B cell (primary cell): ENCODE measurements around the gene PSTPIP1. TPM values are rescaled to one million over a fixed set of nuclear protein-coding genes. Genes with fewer than 3 reads are reported as not detected.
A peak's percentile ranks its signal among the peaks of the same experiment; 100 is the strongest.

Experiments
- ATAC-seq: fragments of 200-7000 bp; cut with Tn5 transposase; one replicate; pipeline ENCODE4 v1.10.0; 2021; ENCODE audit warnings: low read depth, mild to moderate bottlenecking, moderate number of reproducible peaks, moderate library complexity
- CTCF ChIA-PET: fragments of 350-600 bp; sonication (Branson Sonifier 250); formaldehyde crosslinking; loops from one replicate; lab custom pipeline; 2021; ENCODE audit warnings: antibody characterized with exemption, inconsistent platforms; lab: Charles Lee
- POLR2A ChIA-PET: fragments of 350-600 bp; sonication (Branson Sonifier 250); formaldehyde crosslinking; loops from one replicate; lab custom pipeline; 2021; ENCODE audit warnings: antibody characterized with exemption; lab: Charles Lee
- DNase-seq: peaks from one replicate; pipeline ENCODE4 v3.0.0; 2013
- H2AFZ ChIP-seq: 2 replicates; pipeline ENCODE4 v1.6.1; 2012; ENCODE audit warnings: mild to moderate bottlenecking, low read depth, low read length; ENCODE audit not compliant: insufficient read depth, poor library complexity, severe bottlenecking
- H3K27ac ChIP-seq, 2 donors: 1 replicate in 1 of 2; 2 replicates in 1 of 2; pipeline ENCODE4 v1.5.1; 2012 to 2013; ENCODE audit warnings: low read length in 2 of 2, mild to moderate bottlenecking in 2 of 2, moderate library complexity in 1 of 2
- H3K27me3 ChIP-seq, 4 experiments: fragments of 200-600 bp in 1 of 4; sonication (generic) in 1 of 4; replicated peaks in 1 of 4; 1 replicate in 2 of 4; 2 replicates in 2 of 4; pipeline versions ENCODE4 v1.6.1 to v1.7.0; 2013 to 2016; ENCODE audit warnings: low read length in 3 of 4, mild to moderate bottlenecking in 2 of 4, mixed read lengths in 1 of 4, moderate library complexity in 1 of 4; ENCODE audit not compliant: insufficient read depth in 4 of 4, control insufficient read depth in 3 of 4; ENCODE audit errors: control extremely low read depth in 1 of 4
- H3K36me3 ChIP-seq, 2 experiments: replicated peaks in 1 of 2; 1 replicate in 1 of 2; 2 replicates in 1 of 2; pipeline versions ENCODE4 v1.6.1 to v1.7.1; 2013; ENCODE audit warnings: low read length in 1 of 2; ENCODE audit not compliant: insufficient read depth in 2 of 2, control insufficient read depth in 1 of 2; ENCODE audit errors: control extremely low read depth in 1 of 2, extremely low read depth in 1 of 2
- H3K4me1 ChIP-seq, 2 donors: fragments of 200-600 bp in 1 of 2; sonication (generic) in 1 of 2; 1 replicate in 1 of 2; 2 replicates in 1 of 2; pipeline versions ENCODE4 v1.5.1 to v1.6.1; 2013 to 2017; ENCODE audit warnings: low read length in 2 of 2; ENCODE audit not compliant: control insufficient read depth in 2 of 2, insufficient read depth in 2 of 2
- H3K4me2 ChIP-seq: replicated peaks from 2 replicates; pipeline ENCODE3; 2012; ENCODE audit warnings: mild to moderate bottlenecking, low read depth, low read length; ENCODE audit not compliant: poor library complexity, severe bottlenecking
- H3K4me3 ChIP-seq, 5 experiments: fragments of 200-600 bp in 1 of 5; sonication (generic) in 1 of 5; 1 replicate in 3 of 5; 2 replicates in 2 of 5; pipeline versions ENCODE4 v1.5.1 to v1.7.0; 2011 to 2016; ENCODE audit warnings: low read length in 4 of 5, mild to moderate bottlenecking in 4 of 5, low read depth in 2 of 5, control low read depth in 1 of 5, moderate library complexity in 1 of 5; ENCODE audit not compliant: insufficient read depth in 1 of 5; ENCODE audit errors: control extremely low read depth in 1 of 5, extremely low read depth in 1 of 5
- H3K79me2 ChIP-seq: fragments of 200-600 bp; sonication (generic); one replicate; pipeline ENCODE4 v1.6.0; 2016; ENCODE audit warnings: low read length; ENCODE audit not compliant: control insufficient read depth, insufficient read depth
- H3K9ac ChIP-seq: fragments of 200-600 bp; sonication (generic); 2 replicates; pipeline ENCODE4 v1.6.1; 2017; ENCODE audit warnings: mild to moderate bottlenecking, low read length, moderate library complexity
- H3K9me3 ChIP-seq, 3 donors: one replicate each; pipeline versions ENCODE4 v1.6.1 to v1.7.1; 2013; ENCODE audit warnings: low read length in 2 of 3; ENCODE audit not compliant: control insufficient read depth in 2 of 3, insufficient read depth in 1 of 3; ENCODE audit errors: control extremely low read depth in 1 of 3
- H4K20me1 ChIP-seq: 2 replicates; pipeline ENCODE4 v1.6.0; 2012; ENCODE audit warnings: mild to moderate bottlenecking, low read length; ENCODE audit not compliant: insufficient read depth, control insufficient read depth, poor library complexity, severe bottlenecking
- H3K27ac Mint-ChIP-seq: one replicate; pipeline ENCODE4 v1.8.0; 2021; ENCODE audit warnings: mixed read lengths
- H3K27me3 Mint-ChIP-seq: one replicate; pipeline ENCODE4 v1.8.0; 2021; ENCODE audit warnings: mixed read lengths
- H3K4me1 Mint-ChIP-seq: one replicate; pipeline ENCODE4 v1.8.0; 2021; ENCODE audit warnings: mixed read lengths
- H3K4me3 Mint-ChIP-seq: one replicate; pipeline ENCODE4 v1.8.0; 2021; ENCODE audit warnings: mixed read lengths
- H3K9me3 Mint-ChIP-seq: one replicate; pipeline ENCODE4 v1.8.0; 2022; ENCODE audit warnings: mixed read lengths; ENCODE audit not compliant: insufficient read depth
- CTCF ChIP-seq: fragments of 200-600 bp; IDR thresholded peaks from one replicate; pipeline ENCODE4 v1.8.0; 2022; ENCODE audit warnings: antibody characterized with exemption, mild to moderate bottlenecking
- EZH2 ChIP-seq: IDR thresholded peaks from 2 replicates; pipeline ENCODE4 v1.6.1; 2012; ENCODE audit warnings: borderline replicate concordance, low read depth, mild to moderate bottlenecking, moderate library complexity, low read length; ENCODE audit not compliant: insufficient read depth, poor library complexity, severe bottlenecking
- WGBS: methylation state at CpG from one replicate; pipeline ENCODE4 v1.1.5; 2013; ENCODE audit warnings: missing lambda C conversion rate; ENCODE audit not compliant: insufficient coverage; 5-methylcytosine and 5-hydroxymethylcytosine counted together
- intact Hi-C: fragments of 100-400 bp; cut with micrococcal nuclease; formaldehyde crosslinking; loops from one replicate; pipeline ENCODE4 v1.10.0; 2022
- polyA plus RNA-seq: library from polyadenylated mRNA; depleted of rRNA; stranded (reverse); fragments of >200 nt; gene quantifications from 2 replicates; pipeline ENCODE4 v1.2.3, GENCODE V29; 2012
- total RNA-seq, 2 donors: library from RNA; stranded (reverse); fragments of 120-200 nt in 1 of 2; gene quantifications; 1 replicate in 1 of 2; 2 replicates in 1 of 2; pipeline versions ENCODE4 v1.2.3 to v1.2.4, GENCODE V29; 2013 to 2022

PSTPIP1 gene
- total and polyA plus RNA-seq, 2 donors (not counting 1 experiment from before 2014, with no cell fraction given) = 69.0 to 79.3 TPM

GRCh38 chr15:77030928-77031375 lies 36.0 kb downstream of the PSTPIP1 start:
- ChIA-PET CTCF (interaction anchor here (0.9 to 7.5 kb wide), 27 partner anchors 9 to 807 kb away, joined by 3 to 67 read pairs (median 5); partner anchors contain the start of genes PSTPIP1 and SCAPER), POLR2A (interaction anchor here (0.8 kb wide), 1 partner anchor 18 kb away, joined by 3 read pairs; no protein-coding TSS in a partner anchor)
- TF ChIP-seq CTCF (no peak), EZH2 (no peak)
- no peak overlapping the region for H3K4me3 Mint-ChIP-seq
- Histone ChIP-seq H3K9ac (no peak overlapping the region), H3K36me3 (peaks cover 0 to 36% of the 10 kb centered on the region in 2 experiments), H3K4me2 (peak overlapping the region; percentile 39), H3K4me3 (no peak overlapping the region), H3K27me3 (no peaks in the 10 kb centered on the region), H3K79me2 (no peaks in the 10 kb centered on the region), H2AFZ (no peak overlapping the region), H3K4me1 (peaks cover 12 to 41% of the 10 kb centered on the region in 2 donors), H4K20me1 (peaks cover 27% of the 10 kb centered on the region), H3K27ac (peak overlapping the region in 1 of 2 donors; percentile 32), H3K9me3 (peaks cover 0 to 1% (median 0%) of the 10 kb centered on the region in 3 donors)
- ATAC-seq (no peak), DNase-seq (no peak)
- H3K4me1 Mint-ChIP-seq = peaks cover 21% of the 10 kb centered on the region
- 92% methylated on average over 5 of the region's 10 CpGs for WGBS
- no peaks in the 10 kb centered on the region for H3K27me3 Mint-ChIP-seq
- no peaks in the 10 kb centered on the region for H3K9me3 Mint-ChIP-seq
- H3K27ac Mint-ChIP-seq = peak overlapping the region; percentile 81
- intact Hi-C loops = loop anchor here (1.0 to 5.0 kb wide), 4 partner anchors 36 to 794 kb away; no protein-coding TSS in a partner anchor
